TTC549 (cell line): ENCODE data around the gene PAK1.

Experiments used
- FAIRE-seq: peaks from 2 replicates; lab custom pipeline; 2012; peaks lifted over from hg19 to GRCh38; lab: Jason Lieb, UNC

The PAK1 gene

GRCh38 chr11:77370217-77370616 is 103.7 kb downstream of the PAK1 start:
- no peak for FAIRE-seq

GRCh38 chr11:77361184-77361583 is 112.7 kb downstream of the PAK1 start:
- no peak for FAIRE-seq

- FAIRE-seq = no peak
Observed at GRCh38 chr11:77359481-77359880, 114.4 kb downstream of the PAK1 start.

- no peak for FAIRE-seq
Observed at GRCh38 chr11:77353131-77353530, 120.8 kb downstream of the PAK1 start.

- FAIRE-seq = no peak
Observed at GRCh38 chr11:77351281-77351886, 122.5 kb downstream of the PAK1 start.

GRCh38 chr11:77347948-77348347 is 125.9 kb downstream of the PAK1 start:
- no peak for FAIRE-seq

- no peak for FAIRE-seq
Observed at GRCh38 chr11:77346906-77347603, 126.8 kb downstream of the PAK1 start.

GRCh38 chr11:77345621-77346020 is 128.3 kb downstream of the PAK1 start:
- FAIRE-seq = no peak

- no peak for FAIRE-seq
Observed at GRCh38 chr11:77340501-77340900, 133.4 kb downstream of the PAK1 start.

- no peak for FAIRE-seq
Observed at GRCh38 chr11:77332259-77332658, 141.6 kb downstream of the PAK1 start.

- FAIRE-seq = no peak
Observed at GRCh38 chr11:77325159-77325558, 148.7 kb downstream of the PAK1 start.

GRCh38 chr11:77324508-77324907 is 149.4 kb downstream of the PAK1 start:
- no peak for FAIRE-seq

- no peak for FAIRE-seq
Observed at GRCh38 chr11:77322926-77323590, 150.8 kb downstream of the PAK1 start.

GRCh38 chr11:77322506-77322905 is 151.4 kb downstream of the PAK1 start:
- no peak for FAIRE-seq

- no peak for FAIRE-seq
Observed at GRCh38 chr11:77320351-77320750, 153.5 kb downstream of the PAK1 start.

- FAIRE-seq = no peak
Observed at GRCh38 chr11:77318600-77318999, 155.3 kb downstream of the PAK1 start.

GRCh38 chr11:77316733-77317342 is 157.1 kb downstream of the PAK1 start:
- FAIRE-seq = no peak

GRCh38 chr11:77312107-77312506 is 161.8 kb downstream of the PAK1 start:
- no peak for FAIRE-seq

- no peak for FAIRE-seq
Observed at GRCh38 chr11:77311701-77312100, 162.2 kb downstream of the PAK1 start.

GRCh38 chr11:77310721-77311120 is 163.2 kb downstream of the PAK1 start:
- no peak for FAIRE-seq

GRCh38 chr11:77309401-77310085 is 164.4 kb downstream of the PAK1 start:
- FAIRE-seq = no peak

GRCh38 chr11:77308838-77309237 is 165.1 kb downstream of the PAK1 start:
- no peak for FAIRE-seq

GRCh38 chr11:77303328-77303727 is 170.6 kb downstream of the PAK1 start:
- FAIRE-seq = no peak
